Tibial nerve (tissue), 4 donors: ENCODE results near the gene SEC16B. TPM values are rescaled to one million over a fixed set of nuclear protein-coding genes. Genes with fewer than 3 reads are reported as not detected.
A peak's percentile ranks its signal among the peaks of the same experiment; 100 is the strongest.

Source experiments
- DNase-seq, 2 donors: peaks; one replicate each; pipeline ENCODE4 v3.0.0-alpha.2; 2019; ENCODE audit warnings: low spot score in 2 of 2
- H3K27ac ChIP-seq, 4 donors: fragments of 200-600 bp; sonication (generic) in 3 of 4; one replicate each; pipeline ENCODE4 v1.5.1; 2017 to 2019; ENCODE audit warnings: mild to moderate bottlenecking in 1 of 4
- H3K27me3 ChIP-seq, 2 donors: fragments of 200-600 bp; sonication (generic) in 1 of 2; one replicate each; pipeline versions ENCODE4 v1.5.1 to v1.6.0; 2017 to 2019
- H3K36me3 ChIP-seq, 3 donors: fragments of 200-600 bp; sonication (generic); one replicate each; pipeline ENCODE4 v1.5.1; 2018 to 2019
- H3K4me1 ChIP-seq, 4 donors: fragments of 200-600 bp; sonication (generic) in 3 of 4; one replicate each; pipeline ENCODE4 v1.5.1; 2017 to 2019
- H3K4me3 ChIP-seq, 4 donors: fragments of 200-600 bp; sonication (generic) in 3 of 4; one replicate each; pipeline ENCODE4 v1.5.1; 2017 to 2019; ENCODE audit warnings: mild to moderate bottlenecking in 1 of 4, moderate library complexity in 1 of 4
- H3K9me3 ChIP-seq, 4 donors: fragments of 200-600 bp; sonication (generic) in 3 of 4; one replicate each; pipeline ENCODE4 v1.5.1; 2017 to 2019
- EP300 ChIP-seq, 2 donors: sonication (generic); formaldehyde crosslinking; IDR thresholded peaks; one replicate each; pipeline ENCODE4 v1.6.1; 2017; ENCODE audit warnings: antibody characterized with exemption in 2 of 2, mild to moderate bottlenecking in 1 of 2
- POLR2A ChIP-seq, 2 donors: fragments of 450-650 bp; IDR thresholded peaks; one replicate each; pipeline ENCODE4 v1.6.1; 2017; ENCODE audit warnings: antibody characterized with exemption in 2 of 2, mild to moderate bottlenecking in 2 of 2, moderate library complexity in 2 of 2
- whole genome bisulfite sequencing, 2 donors: methylation state at CpG; one replicate each; pipeline ENCODE4 v1.1.5; 2018; 5-methylcytosine and 5-hydroxymethylcytosine counted together
- total RNA-seq, 4 donors: library from RNA; depleted of rRNA; stranded (reverse); fragments of >200 nt; gene quantifications; one replicate each; pipeline ENCODE4 v1.1.0, GENCODE V29; 2016
- TF ChIP-seq, protein P1 (sequence below), 5 experiments: fragments of 200-600 bp in 3 of 5; fragments of 450-650 bp in 2 of 5; sonication (generic) in 3 of 5; IDR thresholded peaks; one replicate each; pipeline ENCODE4 v1.5.1; 2016 to 2019; ENCODE audit warnings: antibody characterized with exemption in 5 of 5, mild to moderate bottlenecking in 3 of 5, moderate library complexity in 2 of 5

SEC16B gene
- total RNA-seq, 4 donors from 2014 or later: 10.5 to 21.6 (median 15.4) TPM

DNA sequence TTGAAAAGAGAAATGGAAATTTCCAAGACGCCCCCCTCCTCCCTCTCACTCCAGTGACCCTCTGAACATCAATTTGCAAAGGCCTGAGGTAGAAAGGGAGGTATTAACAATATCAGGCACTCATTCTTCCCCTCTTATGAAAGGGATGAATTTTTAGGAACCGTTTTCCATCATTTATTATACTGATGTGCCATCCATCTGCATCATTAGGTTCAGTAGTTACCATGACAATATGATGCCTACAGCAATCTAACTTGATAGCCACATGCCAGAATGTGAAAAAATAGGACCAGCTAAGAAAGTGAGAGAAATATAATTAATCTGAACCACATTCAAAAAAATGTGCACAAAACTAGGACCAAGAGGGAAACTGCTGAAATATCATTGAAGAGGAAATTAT lies 40.9 kb downstream of the SEC16B start:
- Histone ChIP-seq H3K4me1 (peaks cover 0 to 26% (median 2%) of the 10 kb centered on the region in 4 donors), H3K36me3 (peaks cover 0 to 45% (median 0%) of the 10 kb centered on the region in 3 donors)

DNA sequence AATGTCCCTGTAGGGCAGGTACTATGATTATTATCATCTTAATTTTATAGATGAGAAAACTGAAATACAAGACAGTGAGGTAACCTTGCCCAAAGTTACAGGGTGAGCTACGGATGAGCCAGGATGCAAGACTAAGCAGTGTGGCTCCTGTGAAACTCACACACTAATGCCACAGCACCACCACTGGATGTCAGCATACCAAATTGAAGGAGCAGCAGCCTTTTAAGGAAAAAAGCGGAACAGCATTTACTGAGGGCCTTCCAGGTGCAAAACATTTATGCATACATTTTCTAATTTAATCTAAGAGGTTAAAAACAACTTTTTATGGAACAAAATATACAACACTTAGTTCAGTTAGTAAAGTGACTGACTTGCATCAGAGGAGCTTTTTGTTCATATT lies 41.7 kb downstream of the SEC16B start:
- H3K4me1 ChIP-seq: peaks cover 0 to 33% (median 2%) of the 10 kb centered on the region in 4 donors
- WGBS, 2 donors: 81 to 84% methylated on average over 2 of the region's 2 CpGs
- no peaks in the 10 kb centered on the region for H3K27me3 ChIP-seq
- TF ChIP-seq EP300 (IDR thresholded peaks at IDR 0.05) (no peak), POLR2A (IDR thresholded peaks at IDR 0.05) (no peak)
- TF ChIP-seq, protein P1, sequence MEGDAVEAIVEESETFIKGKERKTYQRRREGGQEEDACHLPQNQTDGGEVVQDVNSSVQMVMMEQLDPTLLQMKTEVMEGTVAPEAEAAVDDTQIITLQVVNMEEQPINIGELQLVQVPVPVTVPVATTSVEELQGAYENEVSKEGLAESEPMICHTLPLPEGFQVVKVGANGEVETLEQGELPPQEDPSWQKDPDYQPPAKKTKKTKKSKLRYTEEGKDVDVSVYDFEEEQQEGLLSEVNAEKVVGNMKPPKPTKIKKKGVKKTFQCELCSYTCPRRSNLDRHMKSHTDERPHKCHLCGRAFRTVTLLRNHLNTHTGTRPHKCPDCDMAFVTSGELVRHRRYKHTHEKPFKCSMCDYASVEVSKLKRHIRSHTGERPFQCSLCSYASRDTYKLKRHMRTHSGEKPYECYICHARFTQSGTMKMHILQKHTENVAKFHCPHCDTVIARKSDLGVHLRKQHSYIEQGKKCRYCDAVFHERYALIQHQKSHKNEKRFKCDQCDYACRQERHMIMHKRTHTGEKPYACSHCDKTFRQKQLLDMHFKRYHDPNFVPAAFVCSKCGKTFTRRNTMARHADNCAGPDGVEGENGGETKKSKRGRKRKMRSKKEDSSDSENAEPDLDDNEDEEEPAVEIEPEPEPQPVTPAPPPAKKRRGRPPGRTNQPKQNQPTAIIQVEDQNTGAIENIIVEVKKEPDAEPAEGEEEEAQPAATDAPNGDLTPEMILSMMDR (IDR thresholded peaks at IDR 0.05): no peak
- H3K9me3 ChIP-seq: no peaks in the 10 kb centered on the region
- H3K4me3 ChIP-seq: no peak overlapping the region
- no peak for DNase-seq
- H3K36me3 ChIP-seq: peaks cover 0 to 38% (median 0%) of the 10 kb centered on the region in 3 donors
- no peak overlapping the region for H3K27ac ChIP-seq

More for the DNA sequence above, 40.9 kb downstream of the SEC16B start:
- Histone ChIP-seq H3K27me3 (no peaks in the 10 kb centered on the region), H3K27ac (no peak overlapping the region), H3K9me3 (no peaks in the 10 kb centered on the region), H3K4me3 (no peak overlapping the region)
- WGBS, 2 donors: 66 to 75% methylated on average over 2 of the region's 2 CpGs
- no peak for DNase-seq
- TF ChIP-seq EP300 (IDR thresholded peaks at IDR 0.05): no peak
- TF ChIP-seq, protein P1 (IDR thresholded peaks at IDR 0.05): no peak

DNA sequence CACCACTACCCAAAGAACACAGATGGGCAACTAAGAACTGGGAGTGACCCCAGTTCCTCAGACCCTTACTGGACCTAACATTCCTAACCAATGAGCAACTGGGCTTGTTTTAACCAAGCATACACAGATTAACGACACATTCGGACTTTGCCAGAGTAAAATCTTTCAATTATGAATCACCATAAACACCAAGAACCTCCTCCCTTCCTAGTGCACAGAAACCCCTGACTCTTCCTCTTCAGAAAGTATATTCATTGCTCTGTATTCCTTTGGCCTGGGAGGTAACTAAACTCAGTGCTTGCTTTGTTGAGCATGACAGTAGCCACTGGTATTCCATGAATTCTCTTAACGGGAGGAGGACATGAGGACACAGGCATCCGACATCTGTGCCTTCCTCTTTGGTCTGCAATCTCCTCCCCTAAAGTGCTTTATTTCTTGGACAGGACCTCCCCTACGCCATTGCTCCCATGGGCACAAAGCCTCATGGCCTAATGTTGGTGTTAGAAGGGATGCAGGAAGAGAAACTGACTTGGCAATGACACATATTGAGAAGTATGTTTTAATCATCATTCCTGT lies 42.7 kb downstream of the SEC16B start:
- no peaks in the 10 kb centered on the region for H3K9me3 ChIP-seq
- peaks cover 0 to 27% (median 0%) of the 10 kb centered on the region in 3 donors for H3K36me3 ChIP-seq
- TF ChIP-seq, protein P1 (IDR thresholded peaks at IDR 0.05): no peak
- TF ChIP-seq POLR2A (IDR thresholded peaks at IDR 0.05) (no peak), EP300 (IDR thresholded peaks at IDR 0.05) (no peak)
- H3K4me1 ChIP-seq: peaks cover 0 to 37% (median 2%) of the 10 kb centered on the region in 4 donors
- 51 to 59% methylated on average over 5 of the region's 5 CpGs for WGBS, 2 donors
- peak overlapping the region in 2 of 4 donors; percentile 5 to 16 for H3K27ac ChIP-seq
- no peak overlapping the region for H3K4me3 ChIP-seq
- H3K27me3 ChIP-seq: no peaks in the 10 kb centered on the region
- DNase-seq: no peak

DNA sequence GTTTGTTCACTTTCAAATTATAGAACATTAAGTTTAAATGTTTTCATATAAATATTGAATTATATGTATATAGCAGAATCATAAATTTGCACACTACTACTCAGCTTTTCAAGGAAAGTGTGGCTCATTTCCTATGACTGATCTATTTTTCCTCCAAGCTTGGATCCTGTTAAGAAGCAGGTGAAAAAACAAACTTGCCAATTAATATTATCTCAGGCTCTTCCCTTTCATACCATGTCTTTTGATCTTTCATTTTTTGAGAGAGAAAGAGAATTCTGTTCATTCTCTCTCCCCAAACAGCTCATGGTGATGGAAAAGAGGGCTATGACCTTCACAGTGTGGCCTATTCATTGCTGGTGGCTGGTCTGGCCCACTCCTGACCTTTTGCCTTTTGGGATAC lies 43.7 kb downstream of the SEC16B start:
- H3K27ac ChIP-seq: peak overlapping the region in 2 of 4 donors; percentile 16 to 37
- H3K4me1 ChIP-seq: peaks cover 0 to 37% (median 2%) of the 10 kb centered on the region in 4 donors
- H3K27me3 ChIP-seq: no peaks in the 10 kb centered on the region
- DNase-seq: no peak
- TF ChIP-seq EP300 (IDR thresholded peaks at IDR 0.05): no peak
- TF ChIP-seq, protein P1 (IDR thresholded peaks at IDR 0.05): no peak
- no peak for TF ChIP-seq POLR2A (IDR thresholded peaks at IDR 0.05)
- no peak overlapping the region for H3K4me3 ChIP-seq
- H3K36me3 ChIP-seq: peaks cover 0 to 18% (median 0%) of the 10 kb centered on the region in 3 donors
- no peaks in the 10 kb centered on the region for H3K9me3 ChIP-seq

DNA sequence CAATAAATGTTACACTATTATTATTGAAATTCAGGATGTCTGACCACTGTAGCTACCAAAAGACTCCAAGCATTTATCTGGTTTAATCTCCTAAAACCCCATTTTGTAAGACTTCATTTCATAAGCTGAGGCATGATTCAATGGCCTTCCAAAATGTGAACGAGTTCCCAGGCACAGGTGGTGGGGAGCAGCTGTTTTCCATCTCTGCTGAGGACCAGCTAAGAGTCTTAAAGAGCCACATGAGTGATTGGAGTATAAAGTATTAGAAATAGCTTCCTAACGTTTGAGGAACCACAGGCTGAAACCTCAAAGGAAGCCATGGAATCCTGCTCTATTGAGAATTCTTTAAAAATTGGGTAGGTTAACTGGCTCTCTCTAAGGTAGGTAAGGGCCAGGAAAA lies 44.9 kb downstream of the SEC16B start:
- Histone ChIP-seq H3K4me3 (no peak overlapping the region), H3K27ac (no peak overlapping the region), H3K9me3 (no peaks in the 10 kb centered on the region), H3K4me1 (peaks cover 0 to 37% (median 2%) of the 10 kb centered on the region in 4 donors), H3K36me3 (peaks cover 0 to 9% (median 0%) of the 10 kb centered on the region in 3 donors), H3K27me3 (no peaks in the 10 kb centered on the region)
- TF ChIP-seq POLR2A (IDR thresholded peaks at IDR 0.05): no peak
- TF ChIP-seq EP300 (IDR thresholded peaks at IDR 0.05): no peak
- TF ChIP-seq, protein P1 (IDR thresholded peaks at IDR 0.05): no peak
- no peak for DNase-seq
- WGBS, 2 donors: 45 to 47% methylated on average over 2 of the region's 2 CpGs
